ENCODE results near the gene LCN2.

- no peak for TF ChIP-seq CTCF (conservative IDR thresholded peaks at IDR 0.05; ENCODE audit: low read length)
- TF ChIP-seq EZH2phosphoT487 (IDR thresholded peaks at IDR 0.05; ENCODE audit: borderline replicate concordance), result no peak
Measured at GRCh38 chr9:128160603-128160987, 11.3 kb downstream of the LCN2 start.

All from Loucy (cell line).